ENCODE results near the gene ANKS1B.

Gene ANKS1B

DNA sequence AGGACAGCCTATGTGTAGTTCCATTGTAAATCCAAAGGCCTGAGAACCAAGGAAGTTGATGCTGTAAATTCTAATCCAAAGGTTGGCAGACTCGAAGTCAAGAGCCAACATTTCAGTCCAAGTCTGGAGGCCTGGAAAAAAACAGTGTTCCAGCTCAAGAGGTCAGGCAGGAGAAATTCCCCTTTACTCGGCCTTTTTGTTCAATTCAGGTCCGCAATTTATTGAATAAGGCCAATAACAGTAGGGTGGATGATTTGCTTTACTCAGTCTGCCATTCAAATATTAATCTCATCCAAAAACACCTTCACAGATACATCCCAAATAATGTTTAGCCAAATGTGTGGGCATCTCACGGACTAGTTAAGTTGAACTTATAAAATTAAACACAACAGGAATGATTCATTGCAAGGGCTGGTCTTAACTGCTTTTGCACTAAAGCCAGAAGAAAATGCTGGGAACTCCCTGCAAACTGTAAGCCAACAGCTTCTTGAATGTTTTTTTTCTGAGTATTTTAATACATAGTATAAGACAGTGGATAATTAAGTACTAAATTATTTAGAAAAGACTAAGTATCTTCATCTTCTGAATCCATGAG lies 534.6 kb downstream of the ANKS1B start:
- Histone ChIP-seq H3K27ac (ENCODE audit: extremely low read depth, low read depth, low read length) (no peak overlapping the region), H3K4me1 (ENCODE audit: control insufficient read depth, insufficient read depth, low read length) (no peaks in the 10 kb centered on the region), H3K9me3 (ENCODE audit: control insufficient read depth, insufficient read depth, low read depth, low read length) (no peaks in the 10 kb centered on the region), H3K4me3 (ENCODE audit: low read depth, low read length) (no peak overlapping the region), H3K36me3 (ENCODE audit: control insufficient read depth in 2 of 2, insufficient read depth in 1 of 2, low read length in 2 of 2) (no peaks in the 10 kb centered on the region)
- ChIA-PET CTCF (interaction anchor here (0.6 kb wide), 2 partner anchors 19 to 157 kb away, joined by 3 read pairs; no protein-coding TSS in a partner anchor), POLR2A (no interaction called here)
- TF ChIP-seq ZNF37A (tag by site-specific recombination; IDR thresholded peaks at IDR 0.05), result no peak
- TF ChIP-seq ZNF521 (tag by site-specific recombination; IDR thresholded peaks at IDR 0.05), result no peak

DNA sequence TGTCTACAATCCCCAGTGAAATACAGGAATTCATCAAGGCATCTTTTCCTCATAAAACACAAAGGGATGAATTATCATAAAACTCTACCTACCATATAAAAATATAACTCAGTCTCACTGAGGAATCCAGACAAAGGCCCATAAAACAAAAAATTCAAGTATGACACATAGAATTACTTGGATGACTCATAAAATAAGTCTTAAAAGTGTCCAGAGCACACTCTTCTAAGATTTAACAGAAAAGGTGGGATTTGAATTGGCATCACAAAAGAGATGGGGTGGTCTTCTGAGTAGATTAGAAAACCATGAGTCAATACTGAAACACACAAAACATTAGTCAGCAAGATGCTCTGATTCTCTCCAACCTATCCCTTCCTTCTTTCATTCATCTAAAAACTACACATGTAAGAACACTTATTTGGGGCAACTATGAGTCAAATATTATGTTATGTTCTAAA lies 539.8 kb downstream of the ANKS1B start:
- no peaks in the 10 kb centered on the region for H3K9me3 ChIP-seq (ENCODE audit: control insufficient read depth, insufficient read depth, low read depth, low read length)
- ChIA-PET POLR2A (no interaction called here), CTCF (no interaction called here)
- H3K36me3 ChIP-seq (ENCODE audit: control insufficient read depth in 2 of 2, insufficient read depth in 1 of 2, low read length in 2 of 2), result no peaks in the 10 kb centered on the region
- no peak overlapping the region for H3K27ac ChIP-seq (ENCODE audit: extremely low read depth, low read depth, low read length)
- no peak overlapping the region for H3K4me3 ChIP-seq (ENCODE audit: low read depth, low read length)
- H3K4me1 ChIP-seq (ENCODE audit: control insufficient read depth, insufficient read depth, low read length), result no peaks in the 10 kb centered on the region
- no peak for TF ChIP-seq ZNF214 (tag by site-specific recombination; IDR thresholded peaks at IDR 0.05; ENCODE audit: borderline replicate concordance)
- TF ChIP-seq ZNF140 (tag by site-specific recombination; IDR thresholded peaks at IDR 0.05), result no peak
- no peak for TF ChIP-seq ZNF558 (tag by site-specific recombination; IDR thresholded peaks at IDR 0.05)
- TF ChIP-seq TRIM28 (IDR thresholded peaks at IDR 0.05; ENCODE audit: borderline replicate concordance, low read length), result no peak
- TF ChIP-seq, protein P1, sequence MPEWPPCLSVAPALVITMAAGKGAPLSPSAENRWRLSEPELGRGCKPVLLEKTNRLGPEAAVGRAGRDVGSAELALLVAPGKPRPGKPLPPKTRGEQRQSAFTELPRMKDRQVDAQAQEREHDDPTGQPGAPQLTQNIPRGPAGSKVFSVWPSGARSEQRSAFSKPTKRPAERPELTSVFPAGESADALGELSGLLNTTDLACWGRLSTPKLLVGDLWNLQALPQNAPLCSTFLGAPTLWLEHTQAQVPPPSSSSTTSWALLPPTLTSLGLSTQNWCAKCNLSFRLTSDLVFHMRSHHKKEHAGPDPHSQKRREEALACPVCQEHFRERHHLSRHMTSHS (tag by site-specific recombination; IDR thresholded peaks at IDR 0.05), result no peak
- TF ChIP-seq, protein P2, sequence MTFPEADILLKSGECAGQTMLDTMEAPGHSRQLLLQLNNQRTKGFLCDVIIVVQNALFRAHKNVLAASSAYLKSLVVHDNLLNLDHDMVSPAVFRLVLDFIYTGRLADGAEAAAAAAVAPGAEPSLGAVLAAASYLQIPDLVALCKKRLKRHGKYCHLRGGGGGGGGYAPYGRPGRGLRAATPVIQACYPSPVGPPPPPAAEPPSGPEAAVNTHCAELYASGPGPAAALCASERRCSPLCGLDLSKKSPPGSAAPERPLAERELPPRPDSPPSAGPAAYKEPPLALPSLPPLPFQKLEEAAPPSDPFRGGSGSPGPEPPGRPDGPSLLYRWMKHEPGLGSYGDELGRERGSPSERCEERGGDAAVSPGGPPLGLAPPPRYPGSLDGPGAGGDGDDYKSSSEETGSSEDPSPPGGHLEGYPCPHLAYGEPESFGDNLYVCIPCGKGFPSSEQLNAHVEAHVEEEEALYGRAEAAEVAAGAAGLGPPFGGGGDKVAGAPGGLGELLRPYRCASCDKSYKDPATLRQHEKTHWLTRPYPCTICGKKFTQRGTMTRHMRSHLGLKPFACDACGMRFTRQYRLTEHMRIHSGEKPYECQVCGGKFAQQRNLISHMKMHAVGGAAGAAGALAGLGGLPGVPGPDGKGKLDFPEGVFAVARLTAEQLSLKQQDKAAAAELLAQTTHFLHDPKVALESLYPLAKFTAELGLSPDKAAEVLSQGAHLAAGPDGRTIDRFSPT (tag by site-specific recombination; IDR thresholded peaks at IDR 0.05), result no peak
- TF ChIP-seq, protein P3, sequence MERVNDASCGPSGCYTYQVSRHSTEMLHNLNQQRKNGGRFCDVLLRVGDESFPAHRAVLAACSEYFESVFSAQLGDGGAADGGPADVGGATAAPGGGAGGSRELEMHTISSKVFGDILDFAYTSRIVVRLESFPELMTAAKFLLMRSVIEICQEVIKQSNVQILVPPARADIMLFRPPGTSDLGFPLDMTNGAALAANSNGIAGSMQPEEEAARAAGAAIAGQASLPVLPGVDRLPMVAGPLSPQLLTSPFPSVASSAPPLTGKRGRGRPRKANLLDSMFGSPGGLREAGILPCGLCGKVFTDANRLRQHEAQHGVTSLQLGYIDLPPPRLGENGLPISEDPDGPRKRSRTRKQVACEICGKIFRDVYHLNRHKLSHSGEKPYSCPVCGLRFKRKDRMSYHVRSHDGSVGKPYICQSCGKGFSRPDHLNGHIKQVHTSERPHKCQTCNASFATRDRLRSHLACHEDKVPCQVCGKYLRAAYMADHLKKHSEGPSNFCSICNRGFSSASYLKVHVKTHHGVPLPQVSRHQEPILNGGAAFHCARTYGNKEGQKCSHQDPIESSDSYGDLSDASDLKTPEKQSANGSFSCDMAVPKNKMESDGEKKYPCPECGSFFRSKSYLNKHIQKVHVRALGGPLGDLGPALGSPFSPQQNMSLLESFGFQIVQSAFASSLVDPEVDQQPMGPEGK (tag by site-specific recombination; IDR thresholded peaks at IDR 0.05), result no peak
- TF ChIP-seq ZBTB48 (tag by site-specific recombination; IDR thresholded peaks at IDR 0.05), result no peak
- no peak for TF ChIP-seq ZNF521 (tag by site-specific recombination; IDR thresholded peaks at IDR 0.05)
- no peak for TF ChIP-seq ZBTB1 (tag by site-specific recombination; IDR thresholded peaks at IDR 0.05)
- no peak for TF ChIP-seq ZNF114 (tag by site-specific recombination; IDR thresholded peaks at IDR 0.05)
- TF ChIP-seq ZNF747 (tag by site-specific recombination; IDR thresholded peaks at IDR 0.05), result no peak
- TF ChIP-seq ZNF404 (tag by site-specific recombination; IDR thresholded peaks at IDR 0.05), result no peak
- TF ChIP-seq ZNF416 (tag by site-specific recombination; IDR thresholded peaks at IDR 0.05), result no peak
- TF ChIP-seq ZNF768 (tag by site-specific recombination; IDR thresholded peaks at IDR 0.05), result no peak

DNA sequence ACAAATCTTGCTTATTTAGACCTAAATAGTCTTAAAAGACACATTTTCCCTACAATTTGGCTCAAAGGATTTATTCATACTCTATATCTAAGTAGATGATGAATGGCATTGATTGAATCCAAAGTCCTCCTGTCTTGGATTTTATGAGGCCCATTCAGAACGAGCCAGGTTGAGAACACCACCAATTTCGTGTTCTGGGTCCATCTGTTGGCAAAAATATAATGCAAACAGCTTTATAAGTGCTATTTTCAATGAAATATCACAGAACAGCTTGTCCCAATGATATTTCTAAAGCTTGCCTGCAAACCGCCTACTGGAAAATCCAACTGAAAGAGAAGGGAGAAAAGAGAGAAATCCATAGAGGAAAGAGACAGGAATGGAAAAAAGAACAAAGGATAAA lies 542.0 kb downstream of the ANKS1B start:
- Histone ChIP-seq H3K27ac (ENCODE audit: extremely low read depth, low read depth, low read length) (no peak overlapping the region), H3K4me3 (ENCODE audit: low read depth, low read length) (no peak overlapping the region), H3K9me3 (ENCODE audit: control insufficient read depth, insufficient read depth, low read depth, low read length) (no peaks in the 10 kb centered on the region), H3K36me3 (ENCODE audit: control insufficient read depth in 2 of 2, insufficient read depth in 1 of 2, low read length in 2 of 2) (no peaks in the 10 kb centered on the region), H3K4me1 (ENCODE audit: control insufficient read depth, insufficient read depth, low read length) (no peaks in the 10 kb centered on the region)
- CTCF ChIA-PET, result no interaction called here
- POLR2A ChIA-PET, result no interaction called here
- no peak for TF ChIP-seq EGR2 (tag by site-specific recombination; IDR thresholded peaks at IDR 0.05; ENCODE audit: low read depth)
- TF ChIP-seq, protein P4, sequence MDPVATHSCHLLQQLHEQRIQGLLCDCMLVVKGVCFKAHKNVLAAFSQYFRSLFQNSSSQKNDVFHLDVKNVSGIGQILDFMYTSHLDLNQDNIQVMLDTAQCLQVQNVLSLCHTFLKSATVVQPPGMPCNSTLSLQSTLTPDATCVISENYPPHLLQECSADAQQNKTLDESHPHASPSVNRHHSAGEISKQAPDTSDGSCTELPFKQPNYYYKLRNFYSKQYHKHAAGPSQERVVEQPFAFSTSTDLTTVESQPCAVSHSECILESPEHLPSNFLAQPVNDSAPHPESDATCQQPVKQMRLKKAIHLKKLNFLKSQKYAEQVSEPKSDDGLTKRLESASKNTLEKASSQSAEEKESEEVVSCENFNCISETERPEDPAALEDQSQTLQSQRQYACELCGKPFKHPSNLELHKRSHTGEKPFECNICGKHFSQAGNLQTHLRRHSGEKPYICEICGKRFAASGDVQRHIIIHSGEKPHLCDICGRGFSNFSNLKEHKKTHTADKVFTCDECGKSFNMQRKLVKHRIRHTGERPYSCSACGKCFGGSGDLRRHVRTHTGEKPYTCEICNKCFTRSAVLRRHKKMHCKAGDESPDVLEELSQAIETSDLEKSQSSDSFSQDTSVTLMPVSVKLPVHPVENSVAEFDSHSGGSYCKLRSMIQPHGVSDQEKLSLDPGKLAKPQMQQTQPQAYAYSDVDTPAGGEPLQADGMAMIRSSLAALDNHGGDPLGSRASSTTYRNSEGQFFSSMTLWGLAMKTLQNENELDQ (tag by site-specific recombination; IDR thresholded peaks at IDR 0.05; ENCODE audit: low read depth), result no peak
- TF ChIP-seq ZNF19 (tag by site-specific recombination; IDR thresholded peaks at IDR 0.05; ENCODE audit: low read depth), result no peak
- no peak for TF ChIP-seq SP3 (tag by site-specific recombination; IDR thresholded peaks at IDR 0.05)
- TF ChIP-seq ZNF530 (tag by site-specific recombination; IDR thresholded peaks at IDR 0.05; ENCODE audit: low read depth), result no peak

Data from HEK293 (cell line).